IPS-18c (cell line): ENCODE results near the gene UGT3A2.
"Not testable (repeated sequence)": the region's sequence is repeated elsewhere in the genome, so short reads cannot be mapped to it uniquely, and the experiment has no call there.

ENCODE experiments used
- H3K4me3 ChIP-seq: 2 replicates; pipeline ENCODE4 v1.7.0; 2013; ENCODE audit warnings: low read depth, mild to moderate bottlenecking, low read length, moderate library complexity; ENCODE audit not compliant: insufficient read depth
- H3K9me3 ChIP-seq: one replicate; pipeline ENCODE4 v1.6.1; 2013; ENCODE audit warnings: mild to moderate bottlenecking, low read length, moderate library complexity; ENCODE audit not compliant: control insufficient read depth, insufficient read depth

UGT3A2 gene

GRCh38 chr5:36028816-36029465 is 37.7 kb downstream of the UGT3A2 start:
- no peak overlapping the region for H3K4me3 ChIP-seq
- H3K9me3 ChIP-seq = peaks cover 3% of the 10 kb centered on the region

DNA sequence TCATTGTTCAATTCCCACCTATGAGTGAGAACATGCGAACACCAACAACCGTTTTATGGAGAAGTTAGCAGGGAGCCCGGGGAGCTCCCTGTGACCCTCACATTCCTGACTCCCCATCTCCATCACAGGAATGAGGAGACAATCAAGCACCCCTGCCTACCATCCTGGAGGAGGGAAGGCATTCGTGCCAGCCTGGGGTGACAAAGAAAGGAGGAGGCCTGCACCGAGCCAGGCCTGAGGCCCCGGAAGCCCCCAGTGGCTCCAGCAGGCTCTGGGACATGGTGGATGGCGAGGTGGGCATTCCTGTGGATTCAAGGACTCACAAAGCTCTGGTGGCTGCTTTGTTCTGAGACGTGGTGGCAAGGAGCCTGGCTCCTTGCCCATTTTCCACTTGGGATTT is 39.0 kb downstream of the UGT3A2 start:
- H3K4me3 ChIP-seq = no peak overlapping the region
- H3K9me3 ChIP-seq = peaks cover 3% of the 10 kb centered on the region

- Histone ChIP-seq H3K4me3 (no peak overlapping the region), H3K9me3 (peaks cover 3% of the 10 kb centered on the region)
Measured at GRCh38 chr5:36026706-36027465, 39.8 kb downstream of the UGT3A2 start.

DNA sequence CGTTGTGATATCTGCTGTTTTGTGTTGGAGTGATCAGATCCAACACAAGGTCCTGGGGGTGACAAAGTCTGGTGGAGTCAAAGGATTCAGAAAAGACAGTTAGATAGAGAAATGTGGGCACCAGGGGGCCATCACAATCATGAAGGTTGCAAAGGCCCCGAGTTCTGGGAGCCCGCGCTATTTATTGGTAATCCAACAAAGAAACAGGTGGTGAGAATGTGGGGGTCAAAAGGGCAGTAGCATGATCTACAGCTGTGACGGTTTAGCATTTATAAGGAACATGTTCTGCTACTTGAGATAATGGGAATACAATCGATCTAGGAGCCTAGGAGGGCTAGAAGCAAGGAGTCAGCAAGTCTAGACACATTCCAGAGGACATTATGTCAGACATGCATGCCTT is 44.4 kb downstream of the UGT3A2 start:
- not testable (repeated sequence) for H3K9me3 ChIP-seq, H3K4me3 ChIP-seq

DNA sequence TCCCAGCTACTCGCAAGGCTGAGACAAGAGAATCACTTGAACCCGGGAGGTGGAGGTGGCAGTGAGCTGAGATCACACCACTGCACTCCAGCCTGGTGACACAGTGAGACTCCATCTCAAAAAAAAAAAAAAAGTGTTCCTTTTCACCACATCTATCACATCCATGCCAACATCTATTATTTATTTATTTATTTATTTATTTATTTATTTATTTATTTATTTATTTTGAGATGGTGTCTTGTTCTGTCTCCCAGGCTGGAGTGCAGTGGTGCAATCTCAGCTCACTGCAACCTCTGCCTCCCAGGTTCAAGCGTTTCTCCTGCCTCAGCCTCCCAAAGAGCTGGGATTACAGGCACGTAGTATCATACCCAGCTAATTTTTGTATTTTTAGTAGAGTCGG is 47.1 kb downstream of the UGT3A2 start:
- H3K4me3 ChIP-seq, H3K9me3 ChIP-seq: not testable (repeated sequence)

DNA sequence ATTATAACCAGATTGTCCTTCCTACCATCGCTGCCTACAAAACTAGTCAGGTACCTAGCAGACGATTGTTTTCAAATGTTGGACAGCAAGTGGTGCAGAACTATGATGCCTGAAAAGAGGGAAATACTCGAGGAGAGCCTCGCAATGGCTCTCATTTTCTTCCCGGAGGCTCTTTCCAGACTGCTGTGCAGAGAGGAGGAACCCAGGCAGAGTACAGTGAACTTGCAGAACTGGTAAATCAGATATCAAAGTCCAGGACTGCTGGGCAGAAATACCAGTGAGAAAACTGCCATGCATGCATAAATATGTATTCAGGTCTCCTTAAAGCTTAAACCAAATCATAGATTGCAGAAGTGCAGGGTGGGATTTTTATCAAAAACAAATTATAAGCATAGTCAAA is 49.1 kb downstream of the UGT3A2 start:
- Histone ChIP-seq H3K4me3 (no peak overlapping the region), H3K9me3 (peaks cover 11% of the 10 kb centered on the region)

DNA sequence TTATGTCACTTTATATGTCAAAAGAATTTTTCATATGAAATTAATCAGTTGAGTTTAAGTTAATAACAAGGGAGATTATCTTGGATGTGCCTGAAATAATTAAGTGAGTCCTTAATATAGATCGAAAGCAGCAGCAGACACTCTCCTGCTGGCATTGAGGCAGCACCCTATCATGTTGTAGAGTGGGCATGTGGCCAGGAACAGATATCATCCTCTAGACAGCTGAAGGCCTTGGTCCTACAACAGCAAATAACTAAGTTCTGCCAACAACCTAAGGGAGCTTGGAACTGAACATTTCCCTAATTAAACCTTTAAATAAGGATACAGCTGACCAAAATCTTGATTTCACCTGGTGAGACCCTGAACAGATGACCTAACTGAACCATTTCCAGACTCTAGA is 49.7 kb downstream of the UGT3A2 start:
- H3K9me3 ChIP-seq = peaks cover 15% of the 10 kb centered on the region

DNA sequence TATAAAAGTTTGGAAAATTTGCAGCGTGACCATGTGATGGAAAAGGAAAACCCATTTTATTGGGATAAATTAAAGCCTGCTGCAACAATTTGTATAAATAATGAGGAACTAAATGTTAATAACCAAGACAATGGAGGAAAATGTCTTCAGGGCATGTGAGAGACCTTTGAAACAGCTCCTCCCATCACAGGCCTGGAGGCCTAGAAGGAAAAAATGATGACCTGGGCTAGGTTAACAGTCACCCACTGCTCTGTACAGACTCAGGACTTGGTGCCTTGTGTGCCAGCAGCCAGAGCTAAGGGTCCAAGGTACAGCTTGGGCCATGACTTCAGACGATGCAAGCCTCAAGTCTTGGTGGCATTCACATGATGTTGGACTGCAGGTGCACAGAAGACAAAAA is 53.5 kb downstream of the UGT3A2 start:
- Histone ChIP-seq H3K4me3 (no peak overlapping the region), H3K9me3 (peaks cover 22% of the 10 kb centered on the region)

More for the DNA sequence above, 49.7 kb downstream of the UGT3A2 start:
- H3K4me3 ChIP-seq = no peak overlapping the region

DNA sequence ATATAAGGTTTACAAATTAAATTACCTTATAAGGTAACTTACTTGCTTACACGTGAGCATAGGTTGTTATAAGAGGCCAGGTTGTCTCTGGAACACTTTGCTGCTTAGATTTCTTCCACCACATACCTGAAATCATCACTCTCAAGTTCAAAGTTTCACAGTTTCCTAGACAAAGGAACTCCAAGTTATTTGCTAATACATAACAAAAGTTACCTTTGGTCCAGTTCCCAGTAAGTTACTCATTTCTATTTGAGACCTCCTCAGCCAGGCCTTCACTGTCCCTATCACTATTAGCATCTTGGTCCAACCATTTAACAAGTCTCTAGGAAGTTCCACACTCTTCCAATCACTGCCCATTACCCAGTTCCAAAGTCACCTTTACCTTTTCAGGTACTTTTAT is 57.0 kb downstream of the UGT3A2 start:
- Histone ChIP-seq H3K9me3 (peaks cover 25% of the 10 kb centered on the region), H3K4me3 (no peak overlapping the region)

- no peak overlapping the region for H3K4me3 ChIP-seq
- peaks cover 12% of the 10 kb centered on the region for H3K9me3 ChIP-seq
Measured at GRCh38 chr5:36007366-36007765, 59.3 kb downstream of the UGT3A2 start.

DNA sequence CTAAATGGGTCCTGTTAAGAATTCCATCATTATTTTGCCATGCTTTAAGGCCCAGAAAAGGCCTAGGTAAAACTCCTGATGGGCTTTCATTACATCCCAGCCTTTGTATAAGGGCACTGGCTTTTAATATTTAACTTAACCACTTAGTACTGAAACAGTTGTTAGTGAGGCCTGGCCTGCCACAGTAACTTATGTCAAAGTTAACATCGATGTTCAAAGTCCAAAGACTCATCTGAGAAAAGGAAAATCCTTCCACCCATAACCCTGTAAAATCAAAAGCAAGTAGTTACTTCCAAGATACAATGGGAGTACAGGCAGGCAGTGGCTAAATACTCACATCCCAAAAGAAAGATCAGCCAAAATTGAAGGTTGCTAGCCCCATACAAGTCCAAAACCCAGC is 60.5 kb downstream of the UGT3A2 start:
- Histone ChIP-seq H3K4me3 (no peak overlapping the region), H3K9me3 (peaks cover 8% of the 10 kb centered on the region)

DNA sequence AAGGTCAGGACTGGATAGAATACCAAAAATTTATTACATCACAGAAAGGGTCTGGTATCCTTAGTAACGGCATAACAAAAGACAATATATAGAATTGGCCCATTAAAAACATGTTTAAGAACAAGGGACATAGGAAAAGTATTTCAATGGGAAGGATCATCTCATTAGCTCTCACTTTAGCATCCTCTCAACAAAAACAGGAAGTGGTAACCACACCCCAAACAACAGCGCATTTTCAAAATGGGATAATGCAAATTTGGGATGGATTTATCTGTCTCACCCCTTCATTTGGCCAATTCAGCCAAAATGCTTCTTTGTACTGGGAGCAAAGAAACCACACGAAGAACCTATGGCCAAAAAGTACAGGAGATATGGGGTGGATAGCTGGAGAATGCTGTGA is 65.7 kb downstream of the UGT3A2 start:
- no peak overlapping the region for H3K4me3 ChIP-seq
- no peaks in the 10 kb centered on the region for H3K9me3 ChIP-seq

DNA sequence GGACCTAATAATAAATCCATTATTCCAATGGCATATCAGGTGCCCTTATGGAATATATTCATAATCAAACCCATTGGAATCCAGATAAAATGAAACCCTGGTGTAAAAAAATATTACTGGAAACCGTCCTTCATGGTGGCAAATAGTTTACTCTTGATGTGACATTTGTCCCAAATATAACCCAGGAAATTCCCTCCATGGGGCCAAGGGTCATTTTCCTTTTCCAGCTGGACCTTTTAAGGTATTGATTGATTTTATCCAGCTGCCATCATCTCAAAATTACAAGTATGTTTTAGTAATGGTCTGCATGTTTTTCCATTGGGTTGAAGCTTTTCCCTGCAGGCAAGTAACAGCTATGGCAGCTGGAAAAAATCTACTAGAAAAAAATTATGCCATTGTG is 67.1 kb downstream of the UGT3A2 start:
- no peak overlapping the region for H3K4me3 ChIP-seq
- no peaks in the 10 kb centered on the region for H3K9me3 ChIP-seq

DNA sequence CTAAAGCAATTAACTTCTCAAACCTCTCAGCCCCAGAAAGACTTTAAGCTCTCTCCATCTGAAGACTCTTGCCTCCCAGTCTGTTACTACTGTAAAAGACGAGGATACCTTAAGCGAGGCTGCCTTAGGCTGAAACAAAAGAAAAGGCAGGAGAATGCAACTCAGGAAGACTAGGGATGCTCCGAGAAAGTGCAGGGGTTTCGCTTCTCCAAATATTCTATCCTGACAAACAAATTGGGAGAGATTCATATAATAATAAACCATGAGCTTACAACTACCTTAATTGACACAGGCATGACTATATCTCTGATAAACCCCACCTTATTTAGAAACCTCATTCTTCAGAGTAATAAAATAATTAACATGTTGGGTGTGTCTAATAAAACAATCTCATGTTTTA is 70.6 kb downstream of the UGT3A2 start:
- no peak overlapping the region for H3K4me3 ChIP-seq

DNA sequence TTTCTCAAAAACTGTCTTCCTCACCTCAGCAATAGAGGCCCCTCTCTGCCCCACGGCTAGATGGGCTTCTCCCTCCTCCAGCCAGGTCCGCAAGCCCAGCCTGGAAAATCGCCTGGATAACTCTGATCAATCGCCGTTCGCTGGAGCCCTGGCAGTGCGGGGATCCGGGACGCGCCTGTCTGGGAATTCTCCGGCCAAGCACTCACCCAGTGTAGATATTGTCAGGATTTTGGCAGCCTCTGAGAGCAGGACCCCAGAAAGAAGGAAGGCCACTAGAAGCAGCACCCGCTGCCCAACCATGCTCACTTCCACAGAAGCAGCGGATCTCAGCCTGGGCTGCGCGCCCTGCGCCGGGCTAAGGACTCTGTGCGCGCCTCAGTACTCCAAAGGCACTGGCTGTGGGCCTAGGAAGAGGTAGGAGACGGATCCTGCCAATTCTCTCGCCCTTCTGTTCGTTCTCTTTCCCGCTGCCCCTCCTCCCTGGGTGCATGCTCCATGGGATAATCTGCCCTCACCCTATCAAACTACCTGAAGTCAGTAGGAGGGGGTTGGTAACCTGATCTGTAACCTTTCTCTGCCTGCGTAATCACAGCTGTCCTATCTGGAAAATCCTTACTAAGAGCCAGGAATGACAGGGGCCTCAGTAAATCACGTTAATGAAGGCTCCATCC is 75.6 kb downstream of the UGT3A2 start, which contains the start of gene UGT3A1:
Gene UGT3A1, minus strand, starts transcription at position 450 of the 671 bp plus-strand sequence. Its CDS starts 150 bp downstream, at position 300.
- no peaks in the 10 kb centered on the region for H3K9me3 ChIP-seq

More for the DNA sequence above, 70.6 kb downstream of the UGT3A2 start:
- no peaks in the 10 kb centered on the region for H3K9me3 ChIP-seq

DNA sequence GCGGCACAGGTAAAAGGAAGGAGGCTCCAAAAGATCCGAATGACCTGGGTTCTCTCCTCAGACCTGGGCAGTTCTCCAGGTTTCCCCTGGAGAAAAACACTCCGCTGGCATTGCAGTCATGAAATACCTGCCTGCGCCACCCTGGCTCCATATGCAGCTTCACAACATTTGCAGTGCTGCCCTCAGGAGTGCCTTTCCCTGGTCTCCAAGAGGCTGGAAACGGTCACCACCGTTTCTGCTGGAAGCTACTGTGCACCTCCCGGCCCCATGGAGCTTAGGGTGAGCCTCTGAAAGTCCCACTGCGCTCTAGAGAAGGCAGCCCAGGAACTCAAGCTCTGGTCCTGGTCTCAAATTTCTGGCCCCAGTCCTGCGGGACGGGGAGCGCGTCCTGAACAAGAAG is 76.2 kb downstream of the UGT3A2 start:
- no peaks in the 10 kb centered on the region for H3K9me3 ChIP-seq
- H3K4me3 ChIP-seq = peak overlapping the region; percentile 63

More for the DNA sequence above, 75.6 kb downstream of the UGT3A2 start, which contains the start of gene UGT3A1:
- peak within 1 kb of the TSS; percentile 63 for H3K4me3 ChIP-seq

GRCh38 chr5:35988529-35988928 is 78.2 kb downstream of the UGT3A2 start:
- Histone ChIP-seq H3K4me3 (no peak overlapping the region), H3K9me3 (no peaks in the 10 kb centered on the region)

DNA sequence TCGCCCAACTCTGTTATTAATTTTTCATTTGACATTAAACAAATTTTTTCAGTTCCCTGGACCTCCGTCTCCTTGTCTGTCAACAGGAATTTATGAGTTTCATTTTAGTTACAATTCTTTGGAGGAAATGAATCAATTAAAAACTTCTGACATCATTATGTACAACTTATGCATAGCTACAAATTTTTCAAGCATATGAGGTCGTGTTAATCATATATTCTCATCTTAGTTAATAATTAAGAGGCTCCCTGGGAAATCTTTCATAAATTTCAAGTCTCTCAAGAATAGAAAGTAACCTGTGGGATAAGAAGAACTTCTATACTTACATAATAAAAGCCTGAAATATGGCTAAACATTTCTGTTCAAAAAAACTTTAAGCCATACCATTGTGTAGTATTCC is 78.9 kb downstream of the UGT3A2 start:
- H3K4me3 ChIP-seq = no peak overlapping the region
- H3K9me3 ChIP-seq = no peaks in the 10 kb centered on the region
